ENCODE results near the gene MERTK.
"Not testable (repeated sequence)": the region's sequence is repeated elsewhere in the genome, so short reads cannot be mapped to it uniquely, and the experiment has no call there.

DNA sequence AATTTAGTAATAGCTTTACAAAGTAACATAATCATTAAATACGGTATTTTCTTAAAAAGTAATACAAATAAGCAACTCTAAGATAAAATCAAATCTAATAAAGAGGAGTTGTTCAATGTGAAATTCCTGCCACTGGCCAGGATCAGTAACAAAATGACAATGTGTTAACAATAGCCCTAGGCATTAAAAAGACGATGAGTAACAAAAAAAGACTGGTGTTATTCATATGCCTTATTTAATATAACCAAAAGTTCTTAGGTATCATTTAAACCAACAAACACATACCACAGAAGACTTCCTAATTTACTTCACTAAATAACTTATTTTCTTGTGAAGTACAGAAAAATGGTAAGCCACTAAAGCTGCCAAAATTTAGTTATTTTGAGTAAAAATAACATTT is 25.6 kb upstream of the MERTK start:
- TF ChIP-seq, protein P1, sequence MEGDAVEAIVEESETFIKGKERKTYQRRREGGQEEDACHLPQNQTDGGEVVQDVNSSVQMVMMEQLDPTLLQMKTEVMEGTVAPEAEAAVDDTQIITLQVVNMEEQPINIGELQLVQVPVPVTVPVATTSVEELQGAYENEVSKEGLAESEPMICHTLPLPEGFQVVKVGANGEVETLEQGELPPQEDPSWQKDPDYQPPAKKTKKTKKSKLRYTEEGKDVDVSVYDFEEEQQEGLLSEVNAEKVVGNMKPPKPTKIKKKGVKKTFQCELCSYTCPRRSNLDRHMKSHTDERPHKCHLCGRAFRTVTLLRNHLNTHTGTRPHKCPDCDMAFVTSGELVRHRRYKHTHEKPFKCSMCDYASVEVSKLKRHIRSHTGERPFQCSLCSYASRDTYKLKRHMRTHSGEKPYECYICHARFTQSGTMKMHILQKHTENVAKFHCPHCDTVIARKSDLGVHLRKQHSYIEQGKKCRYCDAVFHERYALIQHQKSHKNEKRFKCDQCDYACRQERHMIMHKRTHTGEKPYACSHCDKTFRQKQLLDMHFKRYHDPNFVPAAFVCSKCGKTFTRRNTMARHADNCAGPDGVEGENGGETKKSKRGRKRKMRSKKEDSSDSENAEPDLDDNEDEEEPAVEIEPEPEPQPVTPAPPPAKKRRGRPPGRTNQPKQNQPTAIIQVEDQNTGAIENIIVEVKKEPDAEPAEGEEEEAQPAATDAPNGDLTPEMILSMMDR (IDR thresholded peaks at IDR 0.05): not testable (repeated sequence)
- TF ChIP-seq POLR2A (IDR thresholded peaks at IDR 0.05): not testable (repeated sequence)

Data from right lobe of liver (tissue), 4 donors.